A549 (cell line): ENCODE results near the gene EML4. TPM values are rescaled to one million over a fixed set of nuclear protein-coding genes. Genes with fewer than 3 reads are reported as not detected.

Experiments used
- ATAC-seq, 2 experiments: fragments of 200-7000 bp in 1 of 2; fragments of >200 bp in 1 of 2; cut with Nextera tagmentation in 1 of 2; cut with Tn5 transposase in 1 of 2; 3 replicates each; pipeline versions ENCODE4 v1.8.0 to v1.9.1; 2018 to 2020; ENCODE audit warnings: mild to moderate bottlenecking in 1 of 2, moderate library complexity in 1 of 2
- CTCF ChIA-PET: fragments of 300-600 bp; sonication (Branson Sonifier 250); formaldehyde crosslinking; extraction: SDS; loops from one replicate; lab custom pipeline; 2021; ENCODE audit warnings: antibody characterized with exemption, inconsistent platforms; lab: Yijun Ruan, JAX
- POLR2A ChIA-PET: fragments of 350-600 bp; formaldehyde crosslinking; extraction: SDS; loops from one replicate; lab custom pipeline; 2021; ENCODE audit warnings: antibody characterized with exemption, inconsistent platforms; lab: Yijun Ruan, JAX
- DNase-seq, 2 experiments: peaks; one replicate each; pipeline versions ENCODE4 v3.0.0 to v3.0.0-alpha.2; 2011 to 2016; ENCODE audit warnings: low read depth in 1 of 2, low spot score in 1 of 2
- FAIRE-seq: peaks from 2 replicates; lab custom pipeline; 2011; peaks lifted over from hg19 to GRCh38; lab: Jason Lieb, UNC
- H3K27ac ChIP-seq, 2 experiments: fragments of >200 bp; sonication (Bioruptor Twin); formaldehyde crosslinking; 3 replicates each; pipeline ENCODE4 v1.5.1; 2016 to 2017
- H3K4me1 ChIP-seq: fragments of >200 bp; sonication (Bioruptor Twin); formaldehyde crosslinking; 3 replicates; pipeline ENCODE4 v1.6.1; 2016
- H3K4me2 ChIP-seq: fragments of >200 bp; sonication (Bioruptor Twin); formaldehyde crosslinking; 3 replicates; pipeline ENCODE4 v1.6.1; 2016
- H3K4me3 ChIP-seq: fragments of >200 bp; sonication (Bioruptor Twin); formaldehyde crosslinking; 3 replicates; pipeline ENCODE4 v1.5.1; 2016
- H3K9me3 ChIP-seq: fragments of >200 bp; sonication (Bioruptor Twin); formaldehyde crosslinking; 3 replicates; pipeline ENCODE4 v1.6.1; 2016
- CBX2 ChIP-seq: fragments of 200-600 bp; sonication (generic); IDR thresholded peaks from 2 replicates; pipeline ENCODE4 v1.6.1; 2016; ENCODE audit warnings: low read depth, mild to moderate bottlenecking, borderline replicate concordance
- CEBPB ChIP-seq, 2 experiments: fragments of >200 bp in 1 of 2; sonication (Bioruptor Twin) in 1 of 2; formaldehyde crosslinking in 1 of 2; IDR thresholded peaks; 2 replicates each; pipeline ENCODE4 v1.6.1; 2012 to 2016
- CHD2 ChIP-seq: fragments of 150-350 bp; IDR thresholded peaks from 2 replicates; pipeline ENCODE4 v1.6.1; 2014; ENCODE audit warnings: low read length; ENCODE audit not compliant: partially characterized antibody
- CHD4 ChIP-seq: fragments of 200-600 bp; sonication (generic); IDR thresholded peaks from 2 replicates; pipeline ENCODE4 v1.6.1; 2016; ENCODE audit warnings: antibody characterized with exemption, mild to moderate bottlenecking, borderline replicate concordance
- EHF ChIP-seq: fragments of 250-450 bp; sonication (Bioruptor Pico); IDR thresholded peaks from 2 replicates; pipeline ENCODE4 v1.5.0; 2020; ENCODE audit warnings: mild to moderate bottlenecking
- EP300 ChIP-seq, 2 experiments: fragments of >200 bp; sonication (Bioruptor Twin); formaldehyde crosslinking; IDR thresholded peaks; 2 replicates in 1 of 2; 3 replicates in 1 of 2; pipeline ENCODE4 v1.6.1; 2016 to 2017
- FOSL2 ChIP-seq, 2 experiments: fragments of 450-650 bp in 1 of 2; fragments of >200 bp in 1 of 2; sonication (Bioruptor Twin) in 1 of 2; formaldehyde crosslinking; IDR thresholded peaks; 2 replicates each; pipeline versions ENCODE4 v1.5.0 to v1.6.1; 2016 to 2020; ENCODE audit warnings: mild to moderate bottlenecking in 1 of 2, moderate library complexity in 1 of 2
- GATA3 ChIP-seq: IDR thresholded peaks from 2 replicates; pipeline ENCODE4 v1.6.1; 2012; ENCODE audit warnings: borderline replicate concordance
- HDAC2 ChIP-seq: fragments of 200-600 bp; sonication (generic); IDR thresholded peaks from 2 replicates; pipeline ENCODE4 v1.6.1; 2016
- HEYL ChIP-seq: fragments of 250-450 bp; sonication (Bioruptor Pico); IDR thresholded peaks from 2 replicates; pipeline ENCODE4 v1.8.0; 2021; ENCODE audit warnings: mild to moderate bottlenecking, moderate library complexity
- HOXA7 ChIP-seq: fragments of 250-450 bp; sonication (Bioruptor Pico); IDR thresholded peaks from 2 replicates; pipeline ENCODE4 v1.5.0; 2020; ENCODE audit warnings: mild to moderate bottlenecking, moderate library complexity
- HOXB13 ChIP-seq: fragments of 250-450 bp; sonication (Bioruptor Pico); IDR thresholded peaks from 2 replicates; pipeline ENCODE4 v1.5.0; 2020; ENCODE audit warnings: low read depth, mild to moderate bottlenecking, moderate library complexity
- HOXB5 ChIP-seq: fragments of 250-450 bp; sonication (Bioruptor Pico); IDR thresholded peaks from 2 replicates; pipeline ENCODE4 v1.5.0; 2020; ENCODE audit warnings: mild to moderate bottlenecking, moderate library complexity
- JUNB ChIP-seq: fragments of >200 bp; sonication (Bioruptor Twin); formaldehyde crosslinking; IDR thresholded peaks from 2 replicates; pipeline ENCODE4 v1.6.1; 2016
- KDM1A ChIP-seq: fragments of 200-600 bp; sonication (generic); IDR thresholded peaks from 2 replicates; pipeline ENCODE4 v1.6.1; 2016; ENCODE audit warnings: low read depth, mild to moderate bottlenecking
- NR3C1 ChIP-seq: fragments of >200 bp; sonication (Bioruptor Twin); formaldehyde crosslinking; IDR thresholded peaks from 3 replicates; pipeline ENCODE4 v1.6.1; 2017
- POLR2AphosphoS2 ChIP-seq: conservative IDR thresholded peaks from 2 replicates; pipeline ENCODE4 v1.6.1; 2012; ENCODE audit warnings: low read length, improper control_type of control experiment, inconsistent platforms
- RFX5 ChIP-seq: fragments of 450-650 bp; IDR thresholded peaks from 2 replicates; pipeline ENCODE4 v1.7.1; 2014; ENCODE audit warnings: antibody characterized with exemption, mild to moderate bottlenecking, moderate library complexity
- TFCP2L1 ChIP-seq: fragments of 250-450 bp; sonication (Bioruptor Pico); IDR thresholded peaks from 2 replicates; pipeline ENCODE4 v1.5.0; 2021; ENCODE audit warnings: mild to moderate bottlenecking
- TP53 ChIP-seq: fragments of 250-450 bp; sonication (Bioruptor Pico); IDR thresholded peaks from 2 replicates; pipeline ENCODE4 v1.5.0; 2021; ENCODE audit warnings: mild to moderate bottlenecking, moderate library complexity
- ZFP36 ChIP-seq: fragments of 450-650 bp; IDR thresholded peaks from 2 replicates; pipeline ENCODE4 v1.6.1; 2014; ENCODE audit warnings: borderline replicate concordance; ENCODE audit not compliant: partially characterized antibody
- ZNF302 ChIP-seq: fragments of 250-450 bp; sonication (Bioruptor Pico); IDR thresholded peaks from 2 replicates; pipeline ENCODE4 v1.9.0; 2021; ENCODE audit warnings: inconsistent platforms, mild to moderate bottlenecking, moderate library complexity
- WGBS: methylation state at CpG from one replicate; pipeline ENCODE4 v1.1.6; 2017; ENCODE audit errors: missing lambda C conversion rate; 5-methylcytosine and 5-hydroxymethylcytosine counted together
- polyA plus RNA-seq, 4 experiments: library from polyadenylated mRNA; depleted of rRNA in 3 of 4; stranded (reverse); fragments of >200 nt; fragmentation: RNase III in 1 of 4; extraction: RNeasy Plus Mini Kit Qiagen cat#74134 plus additional on column Dnase treatment in 1 of 4; gene quantifications; 2 replicates in 3 of 4; 3 replicates in 1 of 4; pipeline ENCODE4 v1.2.3, GENCODE V29; 2011 to 2017
- TF ChIP-seq, protein P1 (sequence below): fragments of 450-650 bp; IDR thresholded peaks from 2 replicates; pipeline ENCODE4 v1.6.1; 2014; ENCODE audit warnings: antibody characterized with exemption
- TF ChIP-seq, protein P2 (sequence below): IDR thresholded peaks from 2 replicates; pipeline ENCODE4 v1.6.1; 2012; ENCODE audit warnings: low read depth, borderline replicate concordance
- TF ChIP-seq, protein P3 (sequence below): fragments of 150-350 bp; IDR thresholded peaks from 2 replicates; pipeline ENCODE4 v1.6.1; 2014; ENCODE audit warnings: low read depth, mild to moderate bottlenecking, low read length
- TF ChIP-seq, protein P4 (sequence below): fragments of >200 bp; sonication (Bioruptor Twin); formaldehyde crosslinking; IDR thresholded peaks from 3 replicates; pipeline ENCODE4 v1.6.1; 2016
- TF ChIP-seq, protein P5 (sequence below): IDR thresholded peaks from 2 replicates; pipeline ENCODE4 v1.6.1; 2012

EML4 gene
- polyA plus RNA-seq, 2 of the 4 experiments (the other 2 are of a cell fraction) = 34.6 to 130 TPM

DNA sequence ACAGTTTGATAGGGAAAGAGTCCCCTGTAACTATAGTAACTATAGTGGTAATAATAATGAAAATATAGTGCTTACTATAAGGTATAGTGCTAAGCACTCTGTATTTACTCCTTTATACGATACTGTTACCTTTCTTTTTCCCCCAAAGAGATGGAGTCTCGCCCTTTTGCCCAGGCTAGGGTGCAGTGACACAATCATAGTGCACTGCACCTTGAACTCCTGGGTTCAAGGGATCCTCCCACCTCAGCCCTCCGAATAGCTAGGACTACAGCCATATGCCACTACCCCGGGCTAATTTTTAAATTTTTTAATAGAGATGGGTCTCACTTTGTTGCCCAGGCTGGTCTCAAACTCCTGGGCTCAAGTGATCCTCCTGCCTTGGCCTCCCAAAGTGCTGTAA is 34.6 kb downstream of the EML4 start (continued):
- TF ChIP-seq, protein P1, sequence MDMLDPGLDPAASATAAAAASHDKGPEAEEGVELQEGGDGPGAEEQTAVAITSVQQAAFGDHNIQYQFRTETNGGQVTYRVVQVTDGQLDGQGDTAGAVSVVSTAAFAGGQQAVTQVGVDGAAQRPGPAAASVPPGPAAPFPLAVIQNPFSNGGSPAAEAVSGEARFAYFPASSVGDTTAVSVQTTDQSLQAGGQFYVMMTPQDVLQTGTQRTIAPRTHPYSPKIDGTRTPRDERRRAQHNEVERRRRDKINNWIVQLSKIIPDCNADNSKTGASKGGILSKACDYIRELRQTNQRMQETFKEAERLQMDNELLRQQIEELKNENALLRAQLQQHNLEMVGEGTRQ = no peak
- no peak for TF ChIP-seq HOXB13 (CRISPR knock-in tag)

DNA sequence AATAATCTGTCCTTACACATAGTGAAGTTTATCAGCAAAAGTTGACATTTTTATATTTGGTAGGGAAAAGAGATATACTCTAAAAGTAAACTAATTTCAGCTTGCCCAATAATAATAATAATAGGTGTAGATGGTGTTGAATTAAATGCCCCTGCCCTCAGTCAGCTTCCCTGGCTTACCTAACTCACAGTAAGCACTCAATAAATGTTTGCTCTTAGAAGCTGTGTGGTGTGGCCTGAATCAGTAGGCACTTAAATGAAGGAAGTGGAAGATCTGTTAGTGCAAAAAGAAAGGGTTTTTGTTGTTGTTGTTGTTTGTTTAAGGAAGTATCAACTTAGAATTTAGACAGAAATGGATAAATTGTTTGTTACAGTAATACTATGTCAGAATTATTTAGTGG is 36.2 kb downstream of the EML4 start:
- no peak for DNase-seq
- Histone ChIP-seq H3K4me3 (no peak overlapping the region), H3K27ac (no peak overlapping the region)
- no peak for ATAC-seq
- no peak for TF ChIP-seq HDAC2
- TF ChIP-seq HOXB5 (CRISPR knock-in tag) = no peak
- TF ChIP-seq, protein P2, sequence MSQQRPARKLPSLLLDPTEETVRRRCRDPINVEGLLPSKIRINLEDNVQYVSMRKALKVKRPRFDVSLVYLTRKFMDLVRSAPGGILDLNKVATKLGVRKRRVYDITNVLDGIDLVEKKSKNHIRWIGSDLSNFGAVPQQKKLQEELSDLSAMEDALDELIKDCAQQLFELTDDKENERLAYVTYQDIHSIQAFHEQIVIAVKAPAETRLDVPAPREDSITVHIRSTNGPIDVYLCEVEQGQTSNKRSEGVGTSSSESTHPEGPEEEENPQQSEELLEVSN = no peak
- TF ChIP-seq CEBPB (IDR thresholded peaks at IDR 0.05) = no peak
- TF ChIP-seq KDM1A = no peak
- no peak for TF ChIP-seq CBX2
- no peak for TF ChIP-seq GATA3
- no peak for TF ChIP-seq HEYL (CRISPR knock-in tag)
- no peak for TF ChIP-seq EP300 (IDR thresholded peaks at IDR 0.05)
- TF ChIP-seq JUNB = no peak
- TF ChIP-seq, all 56 proteins: peak for 0
- Histone ChIP-seq H3K4me2 (no peak overlapping the region), H3K9me3 (no peaks in the 10 kb centered on the region), H3K4me1 (peaks cover 23% of the 10 kb centered on the region; the same call in 2 of the 3 replicates)
- CTCF ChIA-PET = no interaction called here
- no peak for FAIRE-seq
- POLR2A ChIA-PET = no interaction called here

DNA sequence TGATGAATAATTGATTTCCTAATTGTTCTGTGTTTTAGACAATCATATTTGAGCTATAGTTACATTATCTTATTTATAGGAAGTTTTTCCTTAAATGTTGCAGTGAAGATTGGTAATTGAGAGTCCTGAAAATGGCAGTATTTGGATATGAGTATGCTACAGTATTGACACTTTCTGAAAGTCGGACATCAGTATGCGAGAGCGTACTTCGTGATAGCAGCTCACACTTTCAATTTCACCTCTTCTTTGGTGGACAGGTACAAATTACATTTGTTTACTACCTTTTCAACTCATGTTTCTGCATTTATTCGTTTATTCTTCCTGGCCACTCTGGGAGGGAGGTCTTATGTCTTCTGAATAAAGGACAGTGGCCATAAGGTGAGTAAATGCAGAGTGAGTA is 38.7 kb downstream of the EML4 start:
- Histone ChIP-seq H3K4me2 (no peak overlapping the region), H3K27ac (no peak overlapping the region), H3K9me3 (no peaks in the 10 kb centered on the region), H3K4me3 (no peak overlapping the region), H3K4me1 (peaks cover 17% of the 10 kb centered on the region; the same call in 2 of the 3 replicates)
- POLR2A ChIA-PET = no interaction called here
- CTCF ChIA-PET = interaction anchor here (0.9 to 1.6 kb wide), 3 partner anchors 13 to 111 kb away, joined by 3 to 4 read pairs (median 4); no protein-coding TSS in a partner anchor
- DNase-seq (no peak), ATAC-seq (no peak), FAIRE-seq (no peak)
- 93% methylated on average over 5 of the region's 5 CpGs for WGBS
- TF ChIP-seq, protein P3, sequence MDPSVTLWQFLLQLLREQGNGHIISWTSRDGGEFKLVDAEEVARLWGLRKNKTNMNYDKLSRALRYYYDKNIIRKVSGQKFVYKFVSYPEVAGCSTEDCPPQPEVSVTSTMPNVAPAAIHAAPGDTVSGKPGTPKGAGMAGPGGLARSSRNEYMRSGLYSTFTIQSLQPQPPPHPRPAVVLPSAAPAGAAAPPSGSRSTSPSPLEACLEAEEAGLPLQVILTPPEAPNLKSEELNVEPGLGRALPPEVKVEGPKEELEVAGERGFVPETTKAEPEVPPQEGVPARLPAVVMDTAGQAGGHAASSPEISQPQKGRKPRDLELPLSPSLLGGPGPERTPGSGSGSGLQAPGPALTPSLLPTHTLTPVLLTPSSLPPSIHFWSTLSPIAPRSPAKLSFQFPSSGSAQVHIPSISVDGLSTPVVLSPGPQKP = no peak
- TF ChIP-seq EHF (CRISPR knock-in tag) (no peak), ZFP36 (no peak), ZNF302 (CRISPR knock-in tag) (no peak), CHD4 (no peak)
- TF ChIP-seq, protein P4, sequence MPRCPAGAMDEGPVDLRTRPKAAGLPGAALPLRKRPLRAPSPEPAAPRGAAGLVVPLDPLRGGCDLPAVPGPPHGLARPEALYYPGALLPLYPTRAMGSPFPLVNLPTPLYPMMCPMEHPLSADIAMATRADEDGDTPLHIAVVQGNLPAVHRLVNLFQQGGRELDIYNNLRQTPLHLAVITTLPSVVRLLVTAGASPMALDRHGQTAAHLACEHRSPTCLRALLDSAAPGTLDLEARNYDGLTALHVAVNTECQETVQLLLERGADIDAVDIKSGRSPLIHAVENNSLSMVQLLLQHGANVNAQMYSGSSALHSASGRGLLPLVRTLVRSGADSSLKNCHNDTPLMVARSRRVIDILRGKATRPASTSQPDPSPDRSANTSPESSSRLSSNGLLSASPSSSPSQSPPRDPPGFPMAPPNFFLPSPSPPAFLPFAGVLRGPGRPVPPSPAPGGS = no peak

DNA sequence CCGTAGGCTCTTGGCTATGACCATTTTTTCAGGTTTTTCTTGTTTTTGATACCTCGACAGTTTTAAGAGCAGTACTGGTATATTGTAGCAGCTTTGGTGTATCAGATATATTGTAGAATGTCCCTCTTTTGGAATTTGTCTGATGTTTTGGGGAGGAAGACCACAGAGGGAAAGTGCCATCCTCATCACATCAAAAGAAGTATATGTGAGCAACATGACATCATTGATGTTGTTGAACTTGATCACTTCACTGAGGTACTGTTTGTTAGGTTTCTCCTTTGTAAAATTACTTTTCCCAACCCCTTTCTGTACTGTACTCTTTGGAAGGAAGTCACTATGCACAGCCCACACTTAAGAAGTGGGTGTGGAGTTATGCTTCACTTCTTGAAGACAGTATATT is 41.0 kb downstream of the EML4 start:
- Histone ChIP-seq H3K4me2 (no peak overlapping the region), H3K4me3 (no peak overlapping the region), H3K4me1 (peaks cover 20% of the 10 kb centered on the region; the same call in 2 of the 3 replicates), H3K9me3 (no peaks in the 10 kb centered on the region), H3K27ac (no peak overlapping the region)
- TF ChIP-seq EP300 (IDR thresholded peaks at IDR 0.05) (no peak), KDM1A (no peak), CHD2 (no peak), FOSL2 (IDR thresholded peaks at IDR 0.05) (no peak), FOSL2 (CRISPR knock-in tag; IDR thresholded peaks at IDR 0.05) (no peak), CEBPB (IDR thresholded peaks at IDR 0.05) (no peak), TP53 (CRISPR knock-in tag) (no peak), RFX5 (no peak), TFCP2L1 (CRISPR knock-in tag) (no peak), NR3C1 (no peak), ZNF302 (CRISPR knock-in tag) (no peak), POLR2AphosphoS2 (no peak), HOXA7 (CRISPR knock-in tag) (no peak), CBX2 (no peak), HOXB13 (CRISPR knock-in tag) (no peak)
- TF ChIP-seq, protein P4 = no peak
- TF ChIP-seq, protein P5, sequence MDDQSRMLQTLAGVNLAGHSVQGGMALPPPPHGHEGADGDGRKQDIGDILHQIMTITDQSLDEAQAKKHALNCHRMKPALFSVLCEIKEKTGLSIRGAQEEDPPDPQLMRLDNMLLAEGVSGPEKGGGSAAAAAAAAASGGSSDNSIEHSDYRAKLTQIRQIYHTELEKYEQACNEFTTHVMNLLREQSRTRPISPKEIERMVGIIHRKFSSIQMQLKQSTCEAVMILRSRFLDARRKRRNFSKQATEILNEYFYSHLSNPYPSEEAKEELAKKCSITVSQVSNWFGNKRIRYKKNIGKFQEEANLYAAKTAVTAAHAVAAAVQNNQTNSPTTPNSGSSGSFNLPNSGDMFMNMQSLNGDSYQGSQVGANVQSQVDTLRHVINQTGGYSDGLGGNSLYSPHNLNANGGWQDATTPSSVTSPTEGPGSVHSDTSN = no peak
- CTCF ChIA-PET = no interaction called here
- no peak for DNase-seq
- FAIRE-seq = no peak
- POLR2A ChIA-PET = no interaction called here
- 91% methylated on average over 2 of the region's 2 CpGs for WGBS
- no peak for ATAC-seq
